Mucosa of stomach (tissue), 1 donor: Measurements from ENCODE around the gene PRELID1.

Source experiments
- H3K27me3 ChIP-seq: one replicate; pipeline ENCODE4 v1.7.0; 2013; ENCODE audit warnings: mild to moderate bottlenecking, low read length; ENCODE audit not compliant: control insufficient read depth, insufficient read depth
- H3K36me3 ChIP-seq: one replicate; pipeline ENCODE4 v1.7.0; 2013; ENCODE audit warnings: low read length; ENCODE audit not compliant: control insufficient read depth, insufficient read depth
- H3K4me1 ChIP-seq: one replicate; pipeline ENCODE4 v1.7.0; 2013; ENCODE audit warnings: mild to moderate bottlenecking, low read length; ENCODE audit not compliant: control insufficient read depth, insufficient read depth
- H3K4me3 ChIP-seq: one replicate; pipeline ENCODE4 v1.7.0; 2013; ENCODE audit warnings: low read length
- H3K9ac ChIP-seq: one replicate; pipeline ENCODE4 v1.7.0; 2013; ENCODE audit warnings: mild to moderate bottlenecking, low read length, moderate library complexity
- H3K9me3 ChIP-seq: one replicate; pipeline ENCODE4 v1.7.0; 2013; ENCODE audit warnings: mild to moderate bottlenecking, low read length, moderate library complexity; ENCODE audit not compliant: control insufficient read depth
- donor health status: Pancreatic carcinoma.

The PRELID1 gene

DNA sequence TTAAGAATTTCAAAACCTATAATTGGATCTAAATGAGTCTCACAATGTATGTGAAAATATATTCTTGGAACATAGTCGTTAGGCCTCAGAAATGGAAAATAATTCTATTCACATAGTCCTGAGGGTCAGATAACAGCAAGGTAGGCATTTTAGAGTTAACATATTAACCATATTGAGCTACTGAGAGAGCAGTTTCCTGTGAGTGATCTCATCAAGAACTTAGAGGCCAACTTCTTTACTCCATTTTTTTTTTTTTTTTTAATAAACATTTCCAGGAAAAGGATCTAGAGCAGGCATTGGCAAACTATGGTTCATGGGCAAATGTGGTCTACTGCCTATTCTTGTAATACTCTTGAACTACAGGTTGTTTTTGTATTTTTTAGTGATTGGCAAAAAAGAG lies 26.7 kb upstream of the PRELID1 start:
- H3K27me3 ChIP-seq: no peaks in the 10 kb centered on the region
- no peaks in the 10 kb centered on the region for H3K9me3 ChIP-seq
- H3K4me3 ChIP-seq: no peak overlapping the region
- H3K36me3 ChIP-seq: no peaks in the 10 kb centered on the region
- no peak overlapping the region for H3K9ac ChIP-seq
- peaks cover 6% of the 10 kb centered on the region for H3K4me1 ChIP-seq

DNA sequence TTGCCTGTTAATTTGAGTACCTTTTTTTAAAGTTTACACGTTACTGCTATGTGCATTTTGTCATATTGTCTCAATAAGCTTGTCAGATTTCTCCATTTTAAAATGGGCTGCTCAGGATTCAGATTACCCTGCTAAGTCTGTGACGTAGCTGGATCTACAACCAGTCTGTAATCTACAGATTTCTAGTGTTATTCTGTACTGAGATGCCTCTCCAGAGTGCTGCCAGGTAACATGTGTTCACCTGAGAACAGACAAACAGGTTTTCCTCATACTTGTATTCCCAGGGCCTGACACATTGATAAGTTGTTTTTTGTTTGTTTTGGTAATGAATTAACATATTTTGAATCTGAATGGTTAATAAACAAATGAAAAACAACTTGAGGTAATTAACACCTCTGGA lies 15.4 kb upstream of the PRELID1 start:
- Histone ChIP-seq H3K9me3 (no peaks in the 10 kb centered on the region), H3K36me3 (peaks cover 10% of the 10 kb centered on the region), H3K4me3 (no peak overlapping the region), H3K9ac (no peak overlapping the region), H3K27me3 (no peaks in the 10 kb centered on the region), H3K4me1 (no peaks in the 10 kb centered on the region)

DNA sequence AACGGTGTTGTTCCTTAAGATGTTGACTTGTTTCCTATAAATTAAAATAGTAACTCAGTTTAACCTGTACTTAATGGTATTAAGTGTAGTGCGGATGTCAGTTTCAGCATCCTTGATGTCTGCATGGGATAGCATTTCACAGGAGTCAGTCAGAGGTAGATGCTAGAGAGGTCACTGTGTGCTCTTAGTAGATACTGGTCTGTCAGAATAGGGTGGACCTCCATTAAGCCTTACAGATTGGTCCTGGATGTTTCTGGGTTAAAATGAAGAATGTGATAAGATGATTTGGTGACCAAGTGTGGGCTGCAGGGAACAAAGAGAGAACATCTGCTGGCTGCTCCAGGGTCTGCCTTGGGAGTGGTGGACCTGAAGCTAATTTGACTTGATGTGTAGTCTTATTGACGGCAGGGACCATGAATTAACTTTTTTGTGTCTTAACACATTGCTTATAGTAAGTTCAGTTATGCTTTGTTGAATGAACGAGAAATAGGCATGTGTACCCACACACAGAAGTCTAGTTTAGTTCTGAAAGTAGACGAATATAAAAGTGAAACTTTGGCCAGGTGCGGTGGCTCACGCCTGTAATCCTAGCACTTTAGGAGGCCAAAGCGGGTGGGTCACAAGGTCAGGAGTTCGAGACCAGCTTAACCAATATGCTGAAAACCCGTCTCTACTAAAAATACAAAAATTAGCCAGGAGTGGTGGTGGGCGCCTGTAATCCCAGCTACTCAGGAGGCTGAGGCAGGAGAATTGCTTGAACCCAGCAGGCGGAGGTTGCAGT lies 12.6 kb upstream of the PRELID1 start:
- H3K4me1 ChIP-seq: peaks cover 3% of the 10 kb centered on the region
- no peak overlapping the region for H3K4me3 ChIP-seq
- H3K9ac ChIP-seq: no peak overlapping the region
- peaks cover 20% of the 10 kb centered on the region for H3K36me3 ChIP-seq
- no peaks in the 10 kb centered on the region for H3K27me3 ChIP-seq
- no peaks in the 10 kb centered on the region for H3K9me3 ChIP-seq

DNA sequence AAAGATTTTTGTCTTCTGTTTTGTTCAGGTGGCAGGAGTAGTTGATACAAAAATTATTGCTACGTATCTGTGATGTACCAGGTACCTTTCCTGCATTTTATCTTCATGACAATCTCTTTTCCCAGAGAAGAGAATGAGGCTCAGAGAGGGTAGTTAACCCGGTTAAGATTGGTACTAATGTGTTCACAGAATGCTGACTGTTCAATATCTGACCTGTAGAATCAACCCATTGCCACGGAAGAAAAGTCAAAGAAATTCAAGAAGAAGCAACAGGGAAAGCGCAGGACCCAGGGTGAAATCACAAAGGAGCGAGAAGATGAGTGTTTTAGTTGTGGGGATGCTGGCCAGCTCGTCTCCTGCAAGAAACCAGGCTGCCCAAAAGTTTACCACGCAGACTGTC lies 11.9 kb upstream of the PRELID1 start:
- H3K9ac ChIP-seq: no peak overlapping the region
- H3K27me3 ChIP-seq: no peaks in the 10 kb centered on the region
- H3K4me1 ChIP-seq: peaks cover 11% of the 10 kb centered on the region
- H3K9me3 ChIP-seq: no peaks in the 10 kb centered on the region
- H3K36me3 ChIP-seq: peaks cover 20% of the 10 kb centered on the region
- H3K4me3 ChIP-seq: no peak overlapping the region

DNA sequence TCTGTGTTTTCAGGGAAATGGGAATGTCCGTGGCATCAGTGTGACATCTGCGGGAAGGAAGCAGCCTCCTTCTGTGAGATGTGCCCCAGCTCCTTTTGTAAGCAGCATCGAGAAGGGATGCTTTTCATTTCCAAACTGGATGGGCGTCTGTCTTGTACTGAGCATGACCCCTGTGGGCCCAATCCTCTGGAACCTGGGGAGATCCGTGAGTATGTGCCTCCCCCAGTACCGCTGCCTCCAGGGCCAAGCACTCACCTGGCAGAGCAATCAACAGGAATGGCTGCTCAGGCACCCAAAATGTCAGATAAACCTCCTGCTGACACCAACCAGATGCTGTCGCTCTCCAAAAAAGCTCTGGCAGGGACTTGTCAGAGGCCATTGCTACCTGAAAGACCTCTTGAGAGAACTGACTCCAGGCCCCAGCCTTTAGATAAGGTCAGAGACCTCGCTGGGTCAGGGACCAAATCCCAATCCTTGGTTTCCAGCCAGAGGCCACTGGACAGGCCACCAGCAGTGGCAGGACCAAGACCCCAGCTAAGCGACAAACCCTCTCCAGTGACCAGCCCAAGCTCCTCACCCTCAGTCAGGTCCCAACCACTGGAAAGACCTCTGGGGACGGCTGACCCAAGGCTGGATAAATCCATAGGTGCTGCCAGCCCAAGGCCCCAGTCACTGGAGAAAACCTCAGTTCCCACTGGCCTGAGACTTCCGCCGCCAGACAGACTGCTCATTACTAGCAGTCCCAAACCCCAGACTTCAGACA lies 9.6 kb upstream of the PRELID1 start:
- H3K9me3 ChIP-seq: no peaks in the 10 kb centered on the region
- no peak overlapping the region for H3K4me3 ChIP-seq
- peaks cover 20% of the 10 kb centered on the region for H3K36me3 ChIP-seq
- H3K9ac ChIP-seq: no peak overlapping the region
- H3K4me1 ChIP-seq: peaks cover 14% of the 10 kb centered on the region
- H3K27me3 ChIP-seq: no peaks in the 10 kb centered on the region

- Histone ChIP-seq H3K27me3 (no peaks in the 10 kb centered on the region), H3K4me3 (no peak overlapping the region), H3K9ac (no peak overlapping the region), H3K36me3 (peaks cover 20% of the 10 kb centered on the region), H3K9me3 (no peaks in the 10 kb centered on the region), H3K4me1 (peaks cover 14% of the 10 kb centered on the region)
These were observed 9.0 kb upstream of the PRELID1 start for GRCh38 chr5:177294632-177295031.

GRCh38 chr5:177295924-177296323 lies 7.7 kb upstream of the PRELID1 start:
- no peaks in the 10 kb centered on the region for H3K9me3 ChIP-seq
- H3K4me1 ChIP-seq: peaks cover 23% of the 10 kb centered on the region
- peaks cover 20% of the 10 kb centered on the region for H3K36me3 ChIP-seq
- no peak overlapping the region for H3K9ac ChIP-seq
- no peak overlapping the region for H3K4me3 ChIP-seq
- H3K27me3 ChIP-seq: no peaks in the 10 kb centered on the region

DNA sequence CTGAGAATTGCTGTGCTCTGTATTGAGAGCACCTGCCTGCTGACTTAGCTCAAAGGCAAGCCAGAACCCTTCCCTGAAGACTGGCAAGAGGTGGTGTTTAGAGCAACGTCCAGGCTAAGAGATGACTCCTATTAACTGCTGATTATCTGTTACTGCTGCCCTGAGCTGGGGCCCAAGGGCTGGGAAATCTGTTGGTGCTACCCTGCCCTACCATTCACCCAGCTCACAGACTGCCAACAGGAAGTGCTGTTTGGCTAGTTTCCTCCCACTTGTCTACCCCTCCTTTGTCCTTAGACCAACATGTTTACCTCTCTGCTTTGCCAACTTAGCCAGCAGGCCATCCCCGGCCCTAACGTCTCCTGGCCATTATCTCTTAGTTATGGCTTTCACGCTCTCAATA lies 7.0 kb upstream of the PRELID1 start:
- Histone ChIP-seq H3K9me3 (no peaks in the 10 kb centered on the region), H3K36me3 (peaks cover 20% of the 10 kb centered on the region)

GRCh38 chr5:177297922-177298321 lies 5.7 kb upstream of the PRELID1 start:
- H3K4me1 ChIP-seq: peaks cover 43% of the 10 kb centered on the region
- H3K9ac ChIP-seq: no peak overlapping the region
- no peaks in the 10 kb centered on the region for H3K9me3 ChIP-seq
- no peaks in the 10 kb centered on the region for H3K27me3 ChIP-seq
- peaks cover 20% of the 10 kb centered on the region for H3K36me3 ChIP-seq
- no peak overlapping the region for H3K4me3 ChIP-seq

More for the DNA sequence above, 7.0 kb upstream of the PRELID1 start:
- H3K27me3 ChIP-seq: no peaks in the 10 kb centered on the region
- no peak overlapping the region for H3K4me3 ChIP-seq
- H3K4me1 ChIP-seq: peaks cover 30% of the 10 kb centered on the region
- no peak overlapping the region for H3K9ac ChIP-seq

DNA sequence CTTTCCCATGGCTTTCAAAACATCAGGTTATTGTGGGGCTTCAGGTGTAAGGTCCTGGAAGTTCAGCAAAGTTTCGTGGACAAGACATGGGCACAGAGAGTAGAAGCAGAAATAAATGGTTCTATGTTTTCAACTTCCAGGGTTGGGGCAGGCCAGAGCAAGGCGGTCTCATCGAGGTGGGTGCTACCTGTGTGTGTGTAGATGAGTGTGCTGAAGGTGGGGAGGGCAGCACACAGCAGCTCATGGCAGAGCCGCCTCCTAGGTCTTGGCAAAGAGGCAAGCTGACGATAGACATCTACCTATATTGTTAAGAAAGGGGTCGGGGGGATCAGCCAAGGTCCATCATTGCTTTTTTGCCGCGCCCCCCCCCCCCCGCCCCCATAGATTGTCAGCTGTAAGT lies 3.9 kb upstream of the PRELID1 start:
- H3K9me3 ChIP-seq: no peaks in the 10 kb centered on the region
- H3K4me1 ChIP-seq: peaks cover 51% of the 10 kb centered on the region
- H3K4me3 ChIP-seq: no peak overlapping the region
- peaks cover 8% of the 10 kb centered on the region for H3K36me3 ChIP-seq
- H3K9ac ChIP-seq: no peak overlapping the region
- H3K27me3 ChIP-seq: no peaks in the 10 kb centered on the region

DNA sequence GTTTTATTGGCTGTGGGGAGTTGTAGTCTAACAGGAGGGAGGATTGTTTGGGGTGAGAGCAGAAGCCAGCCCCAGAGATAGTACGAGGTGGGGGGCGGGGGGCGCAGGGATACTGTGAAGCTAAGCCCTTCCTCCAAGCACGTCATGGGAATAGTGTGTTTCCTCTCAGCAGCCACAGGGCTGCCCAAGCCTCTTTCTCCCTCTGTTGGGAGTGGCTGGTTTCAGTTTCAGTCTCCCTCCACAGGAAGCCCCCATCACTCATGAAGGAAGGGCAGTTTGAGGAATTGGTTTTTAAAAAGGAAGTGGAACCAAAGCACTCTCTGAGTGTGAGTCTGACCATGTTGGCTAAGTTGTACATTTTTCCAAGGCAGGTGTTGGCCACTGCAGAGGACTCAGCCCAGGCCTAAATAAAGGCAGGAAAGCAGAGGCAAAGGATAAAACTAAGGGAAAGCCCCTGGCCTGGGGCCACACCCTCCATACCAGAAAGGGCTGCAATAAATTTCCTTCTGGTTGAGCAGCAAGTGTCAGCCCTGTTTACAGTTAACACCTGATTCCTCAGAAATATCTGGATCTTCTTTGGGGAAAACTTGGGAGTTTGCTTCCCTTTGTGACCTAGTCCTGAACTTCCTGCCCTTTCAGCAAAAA lies 3.2 kb upstream of the PRELID1 start:
- H3K9ac ChIP-seq: no peak overlapping the region

GRCh38 chr5:177300951-177301350 lies 2.6 kb upstream of the PRELID1 start:
- Histone ChIP-seq H3K27me3 (no peaks in the 10 kb centered on the region), H3K9me3 (no peaks in the 10 kb centered on the region), H3K36me3 (peaks cover 3% of the 10 kb centered on the region), H3K4me3 (no peak overlapping the region), H3K4me1 (peaks cover 60% of the 10 kb centered on the region), H3K9ac (no peak overlapping the region)

More for the DNA sequence above, 3.2 kb upstream of the PRELID1 start:
- peaks cover 4% of the 10 kb centered on the region for H3K36me3 ChIP-seq
- H3K4me3 ChIP-seq: no peak overlapping the region
- H3K4me1 ChIP-seq: peaks cover 58% of the 10 kb centered on the region
- H3K27me3 ChIP-seq: no peaks in the 10 kb centered on the region
- H3K9me3 ChIP-seq: no peaks in the 10 kb centered on the region
